ENCODE data around the gene JTB.
A peak's percentile ranks its signal among the peaks of the same experiment; 100 is the strongest.

Gene JTB

DNA sequence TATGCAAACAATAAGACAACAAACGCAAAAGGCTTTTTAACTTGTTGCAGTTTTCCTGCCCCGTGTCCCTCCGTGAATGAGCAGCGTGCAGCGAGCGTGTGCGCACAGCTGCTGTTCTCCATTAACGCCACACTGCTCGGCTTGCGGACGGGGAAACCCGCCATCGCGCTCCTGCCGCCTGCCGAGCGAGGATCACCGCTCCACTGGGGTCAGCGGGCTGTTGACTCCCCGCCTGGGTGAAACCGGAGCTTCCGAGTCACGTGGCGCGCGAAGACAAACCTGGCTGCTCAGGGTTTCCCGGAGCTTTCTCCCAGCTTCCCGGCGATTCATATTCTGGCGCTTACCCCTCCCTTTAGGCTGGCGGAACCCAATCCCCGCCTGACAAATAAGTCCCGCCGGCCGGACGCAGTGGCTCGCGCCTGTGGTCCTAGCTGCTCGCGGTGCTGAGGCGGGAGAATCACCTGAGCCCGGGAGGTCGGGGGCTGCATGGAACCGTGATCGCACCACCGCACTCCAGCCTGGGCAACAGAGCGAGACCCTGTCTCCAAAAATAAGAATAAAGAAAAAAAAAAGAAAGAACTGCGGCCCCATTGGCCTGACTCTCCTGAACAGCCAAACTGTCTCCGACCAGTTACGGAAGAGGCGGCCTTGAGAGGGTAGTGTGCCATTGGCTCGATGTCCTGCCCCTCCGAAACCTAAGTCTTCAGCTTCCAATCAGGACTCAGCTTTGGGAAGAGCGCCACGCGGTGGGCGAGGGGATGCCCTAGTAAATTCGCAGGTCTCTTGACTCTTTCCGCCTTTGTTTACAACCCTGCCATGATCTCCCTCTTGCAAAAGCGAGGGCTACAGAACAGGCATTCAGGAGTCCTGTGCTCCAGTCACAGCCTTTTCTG is 10.1 kb downstream of the JTB start, which contains the start of gene CREB3L4:
Gene CREB3L4 (plus strand): TSS at position 796 of the 893 bp plus-strand sequence. CDS start 624 bp downstream, outside the sequence.
- H2AFZ ChIP-seq (ENCODE audit: low read depth): peak within 1 kb of the TSS; percentile 85
- H3K27me3 ChIP-seq (ENCODE audit: insufficient read depth, low read depth): no peaks in the 10 kb centered on the region
- H4K20me1 ChIP-seq (ENCODE audit: insufficient read depth): no peaks in the 10 kb centered on the region
- TF ChIP-seq, protein P1, sequence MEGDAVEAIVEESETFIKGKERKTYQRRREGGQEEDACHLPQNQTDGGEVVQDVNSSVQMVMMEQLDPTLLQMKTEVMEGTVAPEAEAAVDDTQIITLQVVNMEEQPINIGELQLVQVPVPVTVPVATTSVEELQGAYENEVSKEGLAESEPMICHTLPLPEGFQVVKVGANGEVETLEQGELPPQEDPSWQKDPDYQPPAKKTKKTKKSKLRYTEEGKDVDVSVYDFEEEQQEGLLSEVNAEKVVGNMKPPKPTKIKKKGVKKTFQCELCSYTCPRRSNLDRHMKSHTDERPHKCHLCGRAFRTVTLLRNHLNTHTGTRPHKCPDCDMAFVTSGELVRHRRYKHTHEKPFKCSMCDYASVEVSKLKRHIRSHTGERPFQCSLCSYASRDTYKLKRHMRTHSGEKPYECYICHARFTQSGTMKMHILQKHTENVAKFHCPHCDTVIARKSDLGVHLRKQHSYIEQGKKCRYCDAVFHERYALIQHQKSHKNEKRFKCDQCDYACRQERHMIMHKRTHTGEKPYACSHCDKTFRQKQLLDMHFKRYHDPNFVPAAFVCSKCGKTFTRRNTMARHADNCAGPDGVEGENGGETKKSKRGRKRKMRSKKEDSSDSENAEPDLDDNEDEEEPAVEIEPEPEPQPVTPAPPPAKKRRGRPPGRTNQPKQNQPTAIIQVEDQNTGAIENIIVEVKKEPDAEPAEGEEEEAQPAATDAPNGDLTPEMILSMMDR (conservative IDR thresholded peaks at IDR 0.05; ENCODE audit: low read depth, low read length): peak; percentile 68; the same call in 1 of the 2 replicates
- H3K4me3 ChIP-seq (IDR thresholded peaks at IDR 0.05; ENCODE audit: insufficient read depth, low read depth, low read length): peak within 1 kb of the TSS; percentile 100
- peaks cover 28% of the 10 kb centered on the region for H3K79me2 ChIP-seq (ENCODE audit: insufficient read depth, low read depth)
- peak within 1 kb of the TSS; percentile 77 for H3K4me2 ChIP-seq
- peak within 1 kb of the TSS; percentile 81 for H3K27ac ChIP-seq
- H3K36me3 ChIP-seq (ENCODE audit: insufficient read depth): no peaks in the 10 kb centered on the region
- peaks cover 55% of the 10 kb centered on the region for H3K4me1 ChIP-seq (ENCODE audit: low read depth, poor library complexity, severe bottlenecking)
- H3K9ac ChIP-seq: peak within 1 kb of the TSS; percentile 82

- no peaks in the 10 kb centered on the region for H3K27me3 ChIP-seq (ENCODE audit: insufficient read depth, low read depth)
- H3K4me3 ChIP-seq (IDR thresholded peaks at IDR 0.05; ENCODE audit: insufficient read depth, low read depth, low read length): peak overlapping the region; percentile 98
- no peaks in the 10 kb centered on the region for H3K36me3 ChIP-seq (ENCODE audit: insufficient read depth)
- H3K9ac ChIP-seq: peak overlapping the region; percentile 48
- peak overlapping the region; percentile 72 for H2AFZ ChIP-seq (ENCODE audit: low read depth)
- TF ChIP-seq, protein P1 (conservative IDR thresholded peaks at IDR 0.05; ENCODE audit: low read depth, low read length): no peak
- peak overlapping the region; percentile 99 for H3K4me2 ChIP-seq
- peaks cover 61% of the 10 kb centered on the region for H3K4me1 ChIP-seq (ENCODE audit: low read depth, poor library complexity, severe bottlenecking)
- H4K20me1 ChIP-seq (ENCODE audit: insufficient read depth): no peaks in the 10 kb centered on the region
- peaks cover 33% of the 10 kb centered on the region for H3K79me2 ChIP-seq (ENCODE audit: insufficient read depth, low read depth)
- H3K27ac ChIP-seq: peak overlapping the region; percentile 25
These were observed 13.6 kb downstream of the JTB start for GRCh38 chr1:153963850-153964331.

GRCh38 chr1:153963030-153963849 is 14.2 kb downstream of the JTB start, which contains the start of gene SLC39A1:
Gene SLC39A1 (minus strand): TSS chr1:153963537. CDS start chr1:153962715, 822 bp downstream.
- Histone ChIP-seq H3K9ac (peak within 1 kb of the TSS; percentile 48), H3K36me3 (ENCODE audit: insufficient read depth) (no peaks in the 10 kb centered on the region), H2AFZ (ENCODE audit: low read depth) (peak within 1 kb of the TSS; percentile 72), H3K4me1 (ENCODE audit: low read depth, poor library complexity, severe bottlenecking) (peaks cover 61% of the 10 kb centered on the region), H4K20me1 (ENCODE audit: insufficient read depth) (no peaks in the 10 kb centered on the region), H3K27me3 (ENCODE audit: insufficient read depth, low read depth) (no peaks in the 10 kb centered on the region), H3K27ac (peak within 1 kb of the TSS; percentile 25), H3K4me2 (peak within 1 kb of the TSS; percentile 99), H3K79me2 (ENCODE audit: insufficient read depth, low read depth) (peaks cover 33% of the 10 kb centered on the region), H3K4me3 (IDR thresholded peaks at IDR 0.05; ENCODE audit: insufficient read depth, low read depth, low read length) (peak within 1 kb of the TSS; percentile 98)
- TF ChIP-seq, protein P1 (conservative IDR thresholded peaks at IDR 0.05; ENCODE audit: low read depth, low read length): no peak

All from KMS-11 (cell line).